LNCaP clone FGC (cell line): ENCODE data around the gene RNF113A.

Experiments
- DNase-seq: peaks from one replicate; pipeline ENCODE4 v3.0.0-alpha.2; 2011; ENCODE audit warnings: low read depth
- H3K4me3 ChIP-seq: 2 replicates; pipeline ENCODE4 v1.5.1; 2011; ENCODE audit warnings: mild to moderate bottlenecking, low read depth, low read length, control low read depth
- CTCF ChIP-seq: IDR thresholded peaks from 2 replicates; pipeline ENCODE4 v1.5.1; 2012; ENCODE audit warnings: mild to moderate bottlenecking; ENCODE audit not compliant: control insufficient read depth, insufficient read depth; ENCODE audit errors: extremely low read depth

The RNF113A gene

GRCh38 chrX:119878740-119879139, 7.2 kb upstream of the RNF113A start:
- no peak for TF ChIP-seq CTCF
- no peak for DNase-seq

GRCh38 chrX:119871245-119871598, 311 bp downstream of the RNF113A start:
- no peak for DNase-seq
- peak overlapping the region; percentile 81 for H3K4me3 ChIP-seq
- no peak for TF ChIP-seq CTCF

More at GRCh38 chrX:119878740-119879139, 7.2 kb upstream of the RNF113A start:
- no peak overlapping the region for H3K4me3 ChIP-seq

- no peak for DNase-seq
- peak overlapping the region; percentile 81 for H3K4me3 ChIP-seq
- TF ChIP-seq CTCF, result no peak
Observed at GRCh38 chrX:119870626-119871131, 854 bp downstream of the RNF113A start.

- peak overlapping the region; percentile 90 for H3K4me3 ChIP-seq
- no peak for TF ChIP-seq CTCF
- no peak for DNase-seq
Observed at GRCh38 chrX:119853444-119853843, 18.1 kb downstream of the RNF113A start.

- no peak for TF ChIP-seq CTCF
- peak within 1 kb of the TSS; percentile 90 for H3K4me3 ChIP-seq
- DNase-seq, result peak; percentile 95
Observed at GRCh38 chrX:119852382-119853353, 18.9 kb downstream of the RNF113A start, which contains the start of gene UPF3B. Gene UPF3B (minus strand): TSS chrX:119852963. CDS start chrX:119852928, 35 bp downstream.

- H3K4me3 ChIP-seq, result no peak overlapping the region
- no peak for TF ChIP-seq CTCF
- DNase-seq, result no peak
Observed at GRCh38 chrX:119833905-119834304, 37.6 kb downstream of the RNF113A start.

- no peak overlapping the region for H3K4me3 ChIP-seq
- DNase-seq, result no peak
- no peak for TF ChIP-seq CTCF
Observed at GRCh38 chrX:119828446-119828845, 43.1 kb downstream of the RNF113A start.
